Measurements from ENCODE around the gene RAB3GAP2. TPM values are rescaled to one million over a fixed set of nuclear protein-coding genes. Genes with fewer than 3 reads are reported as not detected.

Gene RAB3GAP2
- total and polyA plus RNA-seq, 2 donors (not counting 1 experiment from before 2014, with no cell fraction given), result 31.0 to 43.8 TPM

DNA sequence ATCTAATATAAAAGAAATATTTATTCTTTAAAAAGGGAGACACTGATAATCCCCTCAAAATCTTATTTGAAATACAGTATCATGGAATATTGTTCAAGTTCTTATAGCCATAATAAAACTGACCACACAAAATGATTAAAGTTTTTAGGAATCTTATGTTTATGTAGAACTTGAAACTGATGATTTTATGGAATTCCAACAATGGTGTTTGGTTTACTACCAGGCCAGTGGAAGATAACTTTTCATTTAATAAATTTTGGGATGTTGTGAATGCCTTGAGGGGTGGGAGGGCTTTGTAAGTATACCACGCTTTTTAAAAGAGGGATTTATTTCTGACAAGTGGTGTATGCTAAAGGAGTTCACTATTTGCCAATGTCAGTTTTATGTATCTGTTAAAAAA lies 87.7 kb downstream of the RAB3GAP2 start:
- TF ChIP-seq, protein P1, sequence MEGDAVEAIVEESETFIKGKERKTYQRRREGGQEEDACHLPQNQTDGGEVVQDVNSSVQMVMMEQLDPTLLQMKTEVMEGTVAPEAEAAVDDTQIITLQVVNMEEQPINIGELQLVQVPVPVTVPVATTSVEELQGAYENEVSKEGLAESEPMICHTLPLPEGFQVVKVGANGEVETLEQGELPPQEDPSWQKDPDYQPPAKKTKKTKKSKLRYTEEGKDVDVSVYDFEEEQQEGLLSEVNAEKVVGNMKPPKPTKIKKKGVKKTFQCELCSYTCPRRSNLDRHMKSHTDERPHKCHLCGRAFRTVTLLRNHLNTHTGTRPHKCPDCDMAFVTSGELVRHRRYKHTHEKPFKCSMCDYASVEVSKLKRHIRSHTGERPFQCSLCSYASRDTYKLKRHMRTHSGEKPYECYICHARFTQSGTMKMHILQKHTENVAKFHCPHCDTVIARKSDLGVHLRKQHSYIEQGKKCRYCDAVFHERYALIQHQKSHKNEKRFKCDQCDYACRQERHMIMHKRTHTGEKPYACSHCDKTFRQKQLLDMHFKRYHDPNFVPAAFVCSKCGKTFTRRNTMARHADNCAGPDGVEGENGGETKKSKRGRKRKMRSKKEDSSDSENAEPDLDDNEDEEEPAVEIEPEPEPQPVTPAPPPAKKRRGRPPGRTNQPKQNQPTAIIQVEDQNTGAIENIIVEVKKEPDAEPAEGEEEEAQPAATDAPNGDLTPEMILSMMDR (conservative IDR thresholded peaks at IDR 0.05 in 1 of 2, IDR thresholded peaks at IDR 0.05 in 1 of 2; ENCODE audit: low read depth in 1 of 2, low read length in 2 of 2), result no peak
- no peak for TF ChIP-seq EZH2 (IDR thresholded peaks at IDR 0.05; ENCODE audit: low read length, missing control alignments)

DNA sequence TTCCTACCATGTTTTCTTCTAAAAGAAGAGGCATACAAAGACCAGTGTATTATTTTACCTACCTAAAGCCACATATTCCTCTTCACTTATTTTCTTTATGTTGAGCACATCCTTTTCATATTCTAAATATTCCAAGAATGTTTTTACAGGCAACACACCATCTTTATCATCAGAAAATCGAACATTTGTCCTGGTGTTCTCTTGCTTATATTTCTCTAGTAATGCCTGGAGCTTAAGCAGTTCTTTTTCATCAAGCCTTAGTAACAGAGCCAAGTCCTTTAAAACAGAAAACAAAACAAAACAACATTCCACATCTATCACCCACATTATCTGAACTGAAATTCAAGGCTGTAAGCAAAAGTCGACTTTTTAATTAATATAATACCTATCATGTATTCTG lies 89.6 kb downstream of the RAB3GAP2 start:
- Histone ChIP-seq H3K4me1 (ENCODE audit: control insufficient read depth, extremely low read depth, insufficient read depth, low read length) (no peaks in the 10 kb centered on the region), H3K27ac (ENCODE audit: insufficient read depth, low read length) (no peak overlapping the region), H3K4me3 (replicated peaks in 1 of 4; ENCODE audit: control extremely low read depth in 1 of 4, insufficient read depth in 1 of 4, low read depth in 3 of 4, low read length in 4 of 4) (no peak overlapping the region), H4K20me1 (ENCODE audit: control insufficient read depth, extremely low read depth, insufficient read depth, low read length) (no peaks in the 10 kb centered on the region), H3K9ac (ENCODE audit: insufficient read depth, low read length) (no peak overlapping the region), H3K9me3 (ENCODE audit: control insufficient read depth, insufficient read depth, low read depth, low read length) (no peaks in the 10 kb centered on the region), H3K79me2 (ENCODE audit: control insufficient read depth, insufficient read depth, low read length) (no peaks in the 10 kb centered on the region), H3K27me3 (ENCODE audit: control insufficient read depth, insufficient read depth, low read length) (no peaks in the 10 kb centered on the region), H2AFZ (ENCODE audit: low read length) (no peak overlapping the region), H3K4me2 (ENCODE audit: extremely low read depth, insufficient read depth, low read length) (no peak overlapping the region), H3K36me3 (ENCODE audit: control insufficient read depth, insufficient read depth, low read length) (no peaks in the 10 kb centered on the region)
- DNase-seq (ENCODE audit: low read depth in 2 of 2), result peak in 1 of 2 donors; percentile 20
- TF ChIP-seq, protein P1 (conservative IDR thresholded peaks at IDR 0.05 in 1 of 2, IDR thresholded peaks at IDR 0.05 in 1 of 2; ENCODE audit: low read depth in 1 of 2, low read length in 2 of 2), result no peak
- TF ChIP-seq EZH2 (IDR thresholded peaks at IDR 0.05; ENCODE audit: low read length, missing control alignments), result no peak

More for the DNA sequence above, 87.7 kb downstream of the RAB3GAP2 start:
- Histone ChIP-seq H4K20me1 (ENCODE audit: control insufficient read depth, extremely low read depth, insufficient read depth, low read length) (no peaks in the 10 kb centered on the region), H3K27ac (ENCODE audit: insufficient read depth, low read length) (no peak overlapping the region), H2AFZ (ENCODE audit: low read length) (no peak overlapping the region), H3K79me2 (ENCODE audit: control insufficient read depth, insufficient read depth, low read length) (no peaks in the 10 kb centered on the region), H3K4me1 (ENCODE audit: control insufficient read depth, extremely low read depth, insufficient read depth, low read length) (no peaks in the 10 kb centered on the region), H3K36me3 (ENCODE audit: control insufficient read depth, insufficient read depth, low read length) (no peaks in the 10 kb centered on the region), H3K9me3 (ENCODE audit: control insufficient read depth, insufficient read depth, low read depth, low read length) (no peaks in the 10 kb centered on the region), H3K9ac (ENCODE audit: insufficient read depth, low read length) (no peak overlapping the region), H3K4me2 (ENCODE audit: extremely low read depth, insufficient read depth, low read length) (no peak overlapping the region), H3K27me3 (ENCODE audit: control insufficient read depth, insufficient read depth, low read length) (no peaks in the 10 kb centered on the region), H3K4me3 (replicated peaks in 1 of 4; ENCODE audit: control extremely low read depth in 1 of 4, insufficient read depth in 1 of 4, low read depth in 3 of 4, low read length in 4 of 4) (no peak overlapping the region)
- peak in 1 of 2 donors; percentile 27 for DNase-seq (ENCODE audit: low read depth in 2 of 2)

DNA sequence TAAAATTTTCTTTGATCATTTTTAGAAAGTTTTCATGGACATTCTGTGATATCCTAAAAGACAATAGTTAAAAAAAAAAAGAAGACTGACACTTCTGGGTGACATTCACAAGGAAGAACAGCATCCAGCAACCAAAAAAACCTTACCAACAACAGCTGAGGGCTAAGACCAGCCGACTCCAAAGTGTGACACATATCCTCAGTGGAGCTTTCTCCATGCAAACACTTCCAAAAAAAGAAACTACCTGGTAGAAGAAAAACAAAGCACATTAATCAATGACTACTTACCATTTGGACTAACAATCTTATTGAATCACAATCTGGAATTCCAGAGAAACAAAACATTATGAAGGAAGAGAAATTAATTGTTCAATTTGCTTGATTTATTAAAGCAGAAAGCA lies 90.1 kb downstream of the RAB3GAP2 start:
- Histone ChIP-seq H3K36me3 (ENCODE audit: control insufficient read depth, insufficient read depth, low read length) (no peaks in the 10 kb centered on the region), H3K9ac (ENCODE audit: insufficient read depth, low read length) (no peak overlapping the region)
- DNase-seq (ENCODE audit: low read depth in 2 of 2), result no peak

More for the DNA sequence above, 90.1 kb downstream of the RAB3GAP2 start:
- no peaks in the 10 kb centered on the region for H3K79me2 ChIP-seq (ENCODE audit: control insufficient read depth, insufficient read depth, low read length)
- no peak overlapping the region for H3K4me2 ChIP-seq (ENCODE audit: extremely low read depth, insufficient read depth, low read length)
- no peak overlapping the region for H3K4me3 ChIP-seq (replicated peaks in 1 of 4; ENCODE audit: control extremely low read depth in 1 of 4, insufficient read depth in 1 of 4, low read depth in 3 of 4, low read length in 4 of 4)
- no peak overlapping the region for H2AFZ ChIP-seq (ENCODE audit: low read length)
- TF ChIP-seq, protein P1 (conservative IDR thresholded peaks at IDR 0.05 in 1 of 2, IDR thresholded peaks at IDR 0.05 in 1 of 2; ENCODE audit: low read depth in 1 of 2, low read length in 2 of 2), result no peak
- no peak for TF ChIP-seq EZH2 (IDR thresholded peaks at IDR 0.05; ENCODE audit: low read length, missing control alignments)
- H3K9me3 ChIP-seq (ENCODE audit: control insufficient read depth, insufficient read depth, low read depth, low read length), result no peaks in the 10 kb centered on the region
- H3K27ac ChIP-seq (ENCODE audit: insufficient read depth, low read length), result no peak overlapping the region
- H4K20me1 ChIP-seq (ENCODE audit: control insufficient read depth, extremely low read depth, insufficient read depth, low read length), result no peaks in the 10 kb centered on the region
- no peaks in the 10 kb centered on the region for H3K27me3 ChIP-seq (ENCODE audit: control insufficient read depth, insufficient read depth, low read length)
- no peaks in the 10 kb centered on the region for H3K4me1 ChIP-seq (ENCODE audit: control insufficient read depth, extremely low read depth, insufficient read depth, low read length)

Measured in fibroblast of lung (primary cell).